ENCODE measurements around the gene LEMD1.
"Not testable (repeated sequence)": the region's sequence is repeated elsewhere in the genome, so short reads cannot be mapped to it uniquely, and the experiment has no call there.

LEMD1 gene

GRCh38 chr1:205446828-205447227 lies 25.0 kb upstream of the LEMD1 start:
- peak; percentile 62 for DNase-seq

- DNase-seq = no peak
These were observed 23.7 kb upstream of the LEMD1 start for GRCh38 chr1:205445646-205445935.

GRCh38 chr1:205444931-205445645 lies 23.2 kb upstream of the LEMD1 start:
- DNase-seq = peak; percentile 86

GRCh38 chr1:205444300-205444930 lies 22.6 kb upstream of the LEMD1 start:
- DNase-seq = no peak

GRCh38 chr1:205443585-205444299 lies 21.9 kb upstream of the LEMD1 start:
- no peak for DNase-seq

- DNase-seq = peak; percentile 88
These were observed 20.3 kb upstream of the LEMD1 start for GRCh38 chr1:205442051-205442725.

GRCh38 chr1:205441716-205442050 lies 19.8 kb upstream of the LEMD1 start:
- DNase-seq = no peak

GRCh38 chr1:205441318-205441633 lies 19.4 kb upstream of the LEMD1 start:
- no peak for DNase-seq

GRCh38 chr1:205440476-205441317 lies 18.8 kb upstream of the LEMD1 start:
- peak; percentile 80 for DNase-seq

- DNase-seq = no peak
These were observed 18.2 kb upstream of the LEMD1 start for GRCh38 chr1:205440121-205440475.

GRCh38 chr1:205438213-205439158 lies 16.6 kb upstream of the LEMD1 start:
- peak; percentile 83 for DNase-seq

- DNase-seq = no peak
These were observed 15.7 kb upstream of the LEMD1 start for GRCh38 chr1:205437570-205437969.

- no peak for DNase-seq
These were observed 15.0 kb upstream of the LEMD1 start for GRCh38 chr1:205436776-205437410.

- peak; percentile 85 for DNase-seq
These were observed 14.0 kb upstream of the LEMD1 start for GRCh38 chr1:205435578-205436573.

- no peak for DNase-seq
These were observed 12.9 kb upstream of the LEMD1 start for GRCh38 chr1:205434738-205435137.

- DNase-seq = not testable (repeated sequence)
These were observed 10.8 kb upstream of the LEMD1 start for GRCh38 chr1:205432692-205433091.

- no peak for DNase-seq
These were observed 10.3 kb upstream of the LEMD1 start for GRCh38 chr1:205432116-205432515.

- peak; percentile 92 for DNase-seq
These were observed 8.9 kb upstream of the LEMD1 start for GRCh38 chr1:205430696-205431305.
